SK-N-SH (cell line): ENCODE results near the gene ATF7IP2. TPM values are rescaled to one million over a fixed set of nuclear protein-coding genes. Genes with fewer than 3 reads are reported as not detected.

Experiments
- CTCF ChIA-PET: fragments of 300-600, 350-600 bp; formaldehyde crosslinking; extraction: SDS; loops from one replicate; lab custom pipeline; 2021; lab: Yijun Ruan, JAX
- POLR2A ChIA-PET: fragments of 350-600 bp; sonication (Branson Sonifier 250); formaldehyde crosslinking; extraction: SDS; loops from one replicate; lab custom pipeline; 2020; ENCODE audit warnings: antibody characterized with exemption, inconsistent platforms; lab: Yijun Ruan, JAX
- DNase-seq: peaks from one replicate; pipeline ENCODE4 v3.0.0; 2012
- H2AFZ ChIP-seq: fragments of 200-600 bp; sonication (generic); 2 replicates; pipeline ENCODE4 v1.8.1; 2016; ENCODE audit warnings: antibody characterized with exemption, mild to moderate bottlenecking, low read depth
- H3F3A ChIP-seq: fragments of 200-600 bp; sonication (generic); replicated peaks from 2 replicates; pipeline ENCODE3; 2016; ENCODE audit warnings: antibody characterized with exemption, mild to moderate bottlenecking; ENCODE audit not compliant: insufficient read depth
- H3K27ac ChIP-seq, 2 experiments: fragments of 200-500 bp in 1 of 2; fragments of 200-600 bp in 1 of 2; sonication (Bioruptor generic) in 1 of 2; sonication (generic), shearing (Covaris generic) in 1 of 2; 2 replicates each; pipeline versions ENCODE4 v1.5.1 to v1.6.1; 2014 to 2016; ENCODE audit warnings: low read depth in 2 of 2, inconsistent platforms in 1 of 2, low read length in 1 of 2, mild to moderate bottlenecking in 1 of 2, mixed read lengths in 1 of 2
- H3K27me3 ChIP-seq: fragments of 200-600 bp; sonication (generic), shearing (Covaris generic); 2 replicates; pipeline ENCODE4 v1.6.1; 2016; ENCODE audit warnings: mixed run types; ENCODE audit not compliant: insufficient read depth
- H3K36me3 ChIP-seq, 2 experiments: fragments of 200-500 bp in 1 of 2; fragments of 200-600 bp in 1 of 2; sonication (Bioruptor generic) in 1 of 2; sonication (generic) in 1 of 2; replicated peaks in 1 of 2; 2 replicates each; pipeline versions ENCODE3 to v1.5.1; 2014 to 2016; ENCODE audit warnings: low read length in 1 of 2, mild to moderate bottlenecking in 1 of 2; ENCODE audit not compliant: insufficient read depth in 2 of 2, control insufficient read depth in 1 of 2
- H3K4me1 ChIP-seq, 2 experiments: fragments of 200-500 bp in 1 of 2; fragments of 200-600 bp in 1 of 2; sonication (Bioruptor generic) in 1 of 2; sonication (generic), shearing (Covaris generic) in 1 of 2; 2 replicates each; pipeline versions ENCODE4 v1.5.1 to v1.6.1; 2014 to 2016; ENCODE audit warnings: low read depth in 1 of 2, low read length in 1 of 2, mixed run types in 1 of 2; ENCODE audit not compliant: insufficient read depth in 2 of 2, control insufficient read depth in 1 of 2
- H3K4me2 ChIP-seq: fragments of 200-600 bp; sonication (generic), shearing (Covaris generic); 2 replicates; pipeline ENCODE4 v1.6.1; 2017; ENCODE audit warnings: mixed run types
- H3K4me3 ChIP-seq, 2 experiments: fragments of 200-500 bp in 1 of 2; fragments of 200-600 bp in 1 of 2; sonication (Bioruptor generic) in 1 of 2; sonication (generic), shearing (Covaris generic) in 1 of 2; 2 replicates each; pipeline versions ENCODE4 v1.5.1 to v1.8.1; 2014 to 2016; ENCODE audit warnings: low read depth in 2 of 2, inconsistent platforms in 1 of 2, low read length in 1 of 2, mild to moderate bottlenecking in 1 of 2, mixed read lengths in 1 of 2, moderate library complexity in 1 of 2
- H3K79me2 ChIP-seq: fragments of 200-600 bp; sonication (generic); 2 replicates; pipeline ENCODE4 v1.8.1; 2017; ENCODE audit warnings: mild to moderate bottlenecking; ENCODE audit not compliant: insufficient read depth
- H3K9ac ChIP-seq: fragments of 200-600 bp; sonication (generic); 2 replicates; pipeline ENCODE4 v1.6.1; 2017; ENCODE audit warnings: mixed run types
- H3K9me2 ChIP-seq: fragments of 200-600 bp; sonication (generic); 2 replicates; pipeline ENCODE4 v1.6.1; 2017; ENCODE audit warnings: mixed run types
- H3K9me3 ChIP-seq: fragments of 200-600 bp; sonication (generic); 2 replicates; pipeline ENCODE4 v1.6.1; 2017; ENCODE audit warnings: mixed run types, mild to moderate bottlenecking, moderate library complexity
- H4K20me1 ChIP-seq: fragments of 200-600 bp; sonication (generic); 2 replicates; pipeline ENCODE4 v1.6.1; 2017; ENCODE audit warnings: mild to moderate bottlenecking, mixed run types; ENCODE audit not compliant: insufficient read depth
- CTCF ChIP-seq: fragments of 200-600 bp; sonication (generic); IDR thresholded peaks from 2 replicates; pipeline ENCODE4 v1.6.1; 2017; ENCODE audit warnings: antibody characterized with exemption, mild to moderate bottlenecking, moderate library complexity
- ELF1 ChIP-seq: IDR thresholded peaks from 2 replicates; pipeline ENCODE4 v1.4.0; 2012
- EP300 ChIP-seq, 2 experiments: IDR thresholded peaks; 2 replicates each; pipeline versions ENCODE4 v1.4.0 to v1.6.1; 2012; ENCODE audit warnings: borderline replicate concordance in 1 of 2, low read depth in 1 of 2, low read length in 1 of 2
- FOSL2 ChIP-seq: IDR thresholded peaks from 2 replicates; pipeline ENCODE4 v1.4.0; 2012; ENCODE audit warnings: low read depth, mild to moderate bottlenecking, moderate library complexity, borderline replicate concordance
- FOXJ3 ChIP-seq: sonication (generic); formaldehyde crosslinking; IDR thresholded peaks from 2 replicates; pipeline ENCODE4 v1.5.1; 2020; ENCODE audit warnings: mild to moderate bottlenecking, missing genetic modification reagents
- FOXM1 ChIP-seq: IDR thresholded peaks from 2 replicates; pipeline ENCODE4 v1.4.0; 2012; ENCODE audit warnings: low read depth, mild to moderate bottlenecking
- MEF2A ChIP-seq: IDR thresholded peaks from 2 replicates; pipeline ENCODE4 v1.4.0; 2012; ENCODE audit warnings: low read depth, borderline replicate concordance
- NRF1 ChIP-seq: IDR thresholded peaks from 2 replicates; pipeline ENCODE4 v1.6.1; 2012; ENCODE audit warnings: low read depth, mild to moderate bottlenecking, low read length
- POLR2AphosphoS5 ChIP-seq: IDR thresholded peaks from 2 replicates; pipeline ENCODE4 v1.6.1; 2012; ENCODE audit warnings: low read depth, low read length
- RAD21 ChIP-seq: IDR thresholded peaks from 2 replicates; pipeline ENCODE4 v1.6.1; 2012; ENCODE audit warnings: mild to moderate bottlenecking, low read length
- RCOR1 ChIP-seq: fragments of 150-350 bp; IDR thresholded peaks from 2 replicates; pipeline ENCODE4 v1.6.1; 2017; ENCODE audit warnings: antibody characterized with exemption, low read length
- RFX5 ChIP-seq: IDR thresholded peaks from 2 replicates; pipeline ENCODE4 v1.6.1; 2012; ENCODE audit warnings: mild to moderate bottlenecking, improper control_type of control experiment, low read length
- RXRA ChIP-seq: IDR thresholded peaks from 2 replicates; pipeline ENCODE4 v1.4.0; 2012; ENCODE audit warnings: low read depth, mild to moderate bottlenecking, borderline replicate concordance
- SMC3 ChIP-seq: IDR thresholded peaks from 2 replicates; pipeline ENCODE4 v1.6.1; 2012; ENCODE audit warnings: low read depth, low read length, improper control_type of control experiment
- TCF12 ChIP-seq: IDR thresholded peaks from 2 replicates; pipeline ENCODE4 v1.4.0; 2012
- YY1 ChIP-seq: IDR thresholded peaks from 2 replicates; pipeline ENCODE4 v1.4.0; 2012; ENCODE audit warnings: low read depth, mild to moderate bottlenecking
- WGBS: methylation state at CpG from one replicate; pipeline ENCODE4 v1.1.6; 2017; ENCODE audit warnings: low lambda C conversion rate; 5-methylcytosine and 5-hydroxymethylcytosine counted together
- polyA plus RNA-seq, 3 experiments: library from polyadenylated mRNA; depleted of rRNA; stranded (reverse); fragments of >200 nt; gene quantifications; 2 replicates each; pipeline ENCODE4 v1.2.3, GENCODE V29; 2012
- TF ChIP-seq, protein P1 (sequence below): IDR thresholded peaks from 2 replicates; pipeline ENCODE4 v1.4.0; 2012; ENCODE audit warnings: low read depth, borderline replicate concordance
- TF ChIP-seq, protein P2 (sequence below): IDR thresholded peaks from 2 replicates; pipeline ENCODE4 v1.6.1; 2012; ENCODE audit warnings: mild to moderate bottlenecking, low read depth, low read length, moderate library complexity
- TF ChIP-seq, protein P3 (sequence below): IDR thresholded peaks from 2 replicates; pipeline ENCODE4 v1.4.0; 2012; ENCODE audit warnings: low read depth, borderline replicate concordance

ATF7IP2 gene
- polyA plus RNA-seq, 1 of the 3 experiments (the other 2 are of a cell fraction), result 0.35 TPM

DNA sequence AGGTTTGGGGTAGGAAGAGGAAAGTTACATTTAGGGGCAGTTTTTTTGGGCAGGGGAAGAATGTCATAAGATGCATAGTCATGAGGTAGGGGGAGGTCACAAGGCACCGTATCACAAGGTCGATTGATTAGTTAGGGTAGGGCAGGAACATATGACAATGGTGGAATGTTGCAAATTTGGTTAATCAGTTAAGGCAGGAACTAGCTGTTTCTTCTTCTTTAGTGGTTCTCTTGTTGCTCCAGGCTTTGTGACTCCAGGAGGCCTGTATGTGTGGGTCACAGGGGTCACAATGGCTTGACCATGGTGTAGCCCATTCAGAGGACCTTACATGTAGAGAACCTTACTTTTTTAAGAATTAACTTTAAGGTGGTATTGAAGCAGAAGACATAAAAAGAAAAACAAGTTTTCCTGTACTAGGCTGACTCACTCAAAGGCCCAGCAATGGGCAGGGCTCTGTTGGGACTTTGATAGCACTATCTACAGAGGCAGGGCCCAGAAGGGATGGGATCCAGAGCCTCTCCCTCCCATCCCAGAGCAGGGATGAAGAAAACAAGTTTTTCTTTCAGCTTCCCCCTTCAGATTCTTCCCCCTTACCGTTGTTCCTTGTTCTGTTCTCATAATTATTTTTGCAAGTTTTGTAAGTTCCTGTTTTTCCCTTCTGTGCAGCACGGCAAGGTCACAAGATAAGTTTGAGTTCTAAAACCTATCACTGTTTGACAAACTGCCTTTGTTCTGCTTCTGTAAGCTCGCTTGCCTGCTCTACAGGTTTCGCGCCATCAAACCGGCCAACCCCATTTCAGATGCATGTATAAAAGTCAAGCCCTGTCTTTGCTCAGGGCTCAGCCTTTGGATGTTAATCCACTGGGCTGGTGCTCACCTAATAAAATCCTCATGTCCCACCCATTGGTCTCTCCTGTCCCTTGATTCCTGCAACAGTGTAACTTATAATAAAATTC lies 45.8 kb upstream of the ATF7IP2 start:
- H3K79me2 ChIP-seq, result no peaks in the 10 kb centered on the region
- POLR2A ChIA-PET, result no interaction called here

More for the DNA sequence above, 45.8 kb upstream of the ATF7IP2 start:
- Histone ChIP-seq H3K4me1 (no peaks in the 10 kb centered on the region; a peak in 1 of 4 replicates), H3K9me2 (no peaks in the 10 kb centered on the region), H3K4me2 (no peak overlapping the region), H2AFZ (no peak overlapping the region), H3K4me3 (no peak overlapping the region), H3K36me3 (no peaks in the 10 kb centered on the region), H3K27me3 (no peaks in the 10 kb centered on the region), H3F3A (no peaks in the 10 kb centered on the region), H3K9me3 (no peaks in the 10 kb centered on the region)
- CTCF ChIA-PET, result no interaction called here
- no peak for DNase-seq
- 53% methylated on average over 8 of the region's 8 CpGs for WGBS
- TF ChIP-seq POLR2AphosphoS5 (no peak), ELF1 (no peak), FOXM1 (no peak), SMC3 (no peak), FOXJ3 (CRISPR knock-in tag) (no peak), YY1 (no peak), RCOR1 (no peak), RAD21 (no peak), NRF1 (no peak), EP300 (IDR thresholded peaks at IDR 0.05; ENCODE audit: borderline replicate concordance in 1 of 2, low read depth in 1 of 2, low read length in 1 of 2) (no peak), FOSL2 (no peak), RFX5 (no peak), CTCF (no peak), TCF12 (no peak), MEF2A (no peak), RXRA (no peak)
- TF ChIP-seq, protein P1, sequence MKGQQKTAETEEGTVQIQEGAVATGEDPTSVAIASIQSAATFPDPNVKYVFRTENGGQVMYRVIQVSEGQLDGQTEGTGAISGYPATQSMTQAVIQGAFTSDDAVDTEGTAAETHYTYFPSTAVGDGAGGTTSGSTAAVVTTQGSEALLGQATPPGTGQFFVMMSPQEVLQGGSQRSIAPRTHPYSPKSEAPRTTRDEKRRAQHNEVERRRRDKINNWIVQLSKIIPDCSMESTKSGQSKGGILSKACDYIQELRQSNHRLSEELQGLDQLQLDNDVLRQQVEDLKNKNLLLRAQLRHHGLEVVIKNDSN, result no peak
- TF ChIP-seq, protein P2, sequence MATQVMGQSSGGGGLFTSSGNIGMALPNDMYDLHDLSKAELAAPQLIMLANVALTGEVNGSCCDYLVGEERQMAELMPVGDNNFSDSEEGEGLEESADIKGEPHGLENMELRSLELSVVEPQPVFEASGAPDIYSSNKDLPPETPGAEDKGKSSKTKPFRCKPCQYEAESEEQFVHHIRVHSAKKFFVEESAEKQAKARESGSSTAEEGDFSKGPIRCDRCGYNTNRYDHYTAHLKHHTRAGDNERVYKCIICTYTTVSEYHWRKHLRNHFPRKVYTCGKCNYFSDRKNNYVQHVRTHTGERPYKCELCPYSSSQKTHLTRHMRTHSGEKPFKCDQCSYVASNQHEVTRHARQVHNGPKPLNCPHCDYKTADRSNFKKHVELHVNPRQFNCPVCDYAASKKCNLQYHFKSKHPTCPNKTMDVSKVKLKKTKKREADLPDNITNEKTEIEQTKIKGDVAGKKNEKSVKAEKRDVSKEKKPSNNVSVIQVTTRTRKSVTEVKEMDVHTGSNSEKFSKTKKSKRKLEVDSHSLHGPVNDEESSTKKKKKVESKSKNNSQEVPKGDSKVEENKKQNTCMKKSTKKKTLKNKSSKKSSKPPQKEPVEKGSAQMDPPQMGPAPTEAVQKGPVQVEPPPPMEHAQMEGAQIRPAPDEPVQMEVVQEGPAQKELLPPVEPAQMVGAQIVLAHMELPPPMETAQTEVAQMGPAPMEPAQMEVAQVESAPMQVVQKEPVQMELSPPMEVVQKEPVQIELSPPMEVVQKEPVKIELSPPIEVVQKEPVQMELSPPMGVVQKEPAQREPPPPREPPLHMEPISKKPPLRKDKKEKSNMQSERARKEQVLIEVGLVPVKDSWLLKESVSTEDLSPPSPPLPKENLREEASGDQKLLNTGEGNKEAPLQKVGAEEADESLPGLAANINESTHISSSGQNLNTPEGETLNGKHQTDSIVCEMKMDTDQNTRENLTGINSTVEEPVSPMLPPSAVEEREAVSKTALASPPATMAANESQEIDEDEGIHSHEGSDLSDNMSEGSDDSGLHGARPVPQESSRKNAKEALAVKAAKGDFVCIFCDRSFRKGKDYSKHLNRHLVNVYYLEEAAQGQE, result no peak
- TF ChIP-seq, protein P3, sequence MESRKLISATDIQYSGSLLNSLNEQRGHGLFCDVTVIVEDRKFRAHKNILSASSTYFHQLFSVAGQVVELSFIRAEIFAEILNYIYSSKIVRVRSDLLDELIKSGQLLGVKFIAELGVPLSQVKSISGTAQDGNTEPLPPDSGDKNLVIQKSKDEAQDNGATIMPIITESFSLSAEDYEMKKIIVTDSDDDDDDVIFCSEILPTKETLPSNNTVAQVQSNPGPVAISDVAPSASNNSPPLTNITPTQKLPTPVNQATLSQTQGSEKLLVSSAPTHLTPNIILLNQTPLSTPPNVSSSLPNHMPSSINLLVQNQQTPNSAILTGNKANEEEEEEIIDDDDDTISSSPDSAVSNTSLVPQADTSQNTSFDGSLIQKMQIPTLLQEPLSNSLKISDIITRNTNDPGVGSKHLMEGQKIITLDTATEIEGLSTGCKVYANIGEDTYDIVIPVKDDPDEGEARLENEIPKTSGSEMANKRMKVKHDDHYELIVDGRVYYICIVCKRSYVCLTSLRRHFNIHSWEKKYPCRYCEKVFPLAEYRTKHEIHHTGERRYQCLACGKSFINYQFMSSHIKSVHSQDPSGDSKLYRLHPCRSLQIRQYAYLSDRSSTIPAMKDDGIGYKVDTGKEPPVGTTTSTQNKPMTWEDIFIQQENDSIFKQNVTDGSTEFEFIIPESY, result no peak
- TF ChIP-seq, all 33 proteins: peak for 0
- H4K20me1 ChIP-seq, result no peaks in the 10 kb centered on the region
- H3K27ac ChIP-seq, result no peak overlapping the region
- no peak overlapping the region for H3K9ac ChIP-seq
